IMR-90 (cell line): ENCODE measurements around the gene LPA.
"Not testable (repeated sequence)": the region's sequence is repeated elsewhere in the genome, so short reads cannot be mapped to it uniquely, and the experiment has no call there.

Experiments used
- BHLHE40 ChIP-seq: fragments of 150-350 bp; IDR thresholded peaks from 2 replicates; pipeline ENCODE4 v1.6.1; 2016; ENCODE audit warnings: mild to moderate bottlenecking, low read depth, low read length
- CEBPB ChIP-seq: IDR thresholded peaks from 2 replicates; pipeline ENCODE4 v1.6.1; 2012; ENCODE audit warnings: low read depth, low read length, improper control_type of control experiment
- CHD1 ChIP-seq: IDR thresholded peaks from 2 replicates; pipeline ENCODE4 v1.6.1; 2012; ENCODE audit warnings: low read depth, low read length, improper control_type of control experiment
- FOS ChIP-seq: fragments of 150-350 bp; IDR thresholded peaks from 2 replicates; pipeline ENCODE4 v1.6.1; 2016; ENCODE audit warnings: low read depth, low read length
- MAFK ChIP-seq: IDR thresholded peaks from 2 replicates; pipeline ENCODE4 v1.6.1; 2012; ENCODE audit warnings: low read depth, low read length, improper control_type of control experiment
- POLR2A ChIP-seq: IDR thresholded peaks from 2 replicates; pipeline ENCODE4 v1.6.1; 2012; ENCODE audit warnings: mild to moderate bottlenecking, low read depth, low read length
- RAD21 ChIP-seq: IDR thresholded peaks from 2 replicates; pipeline ENCODE4 v1.6.1; 2012; ENCODE audit warnings: low read length, improper control_type of control experiment
- RFX5 ChIP-seq: IDR thresholded peaks from 2 replicates; pipeline ENCODE4 v1.8.0; 2012; ENCODE audit warnings: low read depth, mild to moderate bottlenecking, low read length, moderate library complexity
- SMC3 ChIP-seq: fragments of 150-350 bp; IDR thresholded peaks from 2 replicates; pipeline ENCODE4 v1.6.1; 2016; ENCODE audit warnings: low read depth, mild to moderate bottlenecking, antibody characterized with exemption, low read length, moderate library complexity
- TF ChIP-seq, protein P1 (sequence below): conservative IDR thresholded peaks from 2 replicates; pipeline ENCODE4 v1.5.1; 2012; ENCODE audit warnings: mild to moderate bottlenecking, low read depth, low read length, improper control_type of control experiment
- TF ChIP-seq, protein P2 (sequence below): fragments of 150-350 bp; IDR thresholded peaks from 2 replicates; pipeline ENCODE4 v1.6.1; 2017; ENCODE audit warnings: mild to moderate bottlenecking, antibody characterized with exemption, low read length, low read depth

DNA sequence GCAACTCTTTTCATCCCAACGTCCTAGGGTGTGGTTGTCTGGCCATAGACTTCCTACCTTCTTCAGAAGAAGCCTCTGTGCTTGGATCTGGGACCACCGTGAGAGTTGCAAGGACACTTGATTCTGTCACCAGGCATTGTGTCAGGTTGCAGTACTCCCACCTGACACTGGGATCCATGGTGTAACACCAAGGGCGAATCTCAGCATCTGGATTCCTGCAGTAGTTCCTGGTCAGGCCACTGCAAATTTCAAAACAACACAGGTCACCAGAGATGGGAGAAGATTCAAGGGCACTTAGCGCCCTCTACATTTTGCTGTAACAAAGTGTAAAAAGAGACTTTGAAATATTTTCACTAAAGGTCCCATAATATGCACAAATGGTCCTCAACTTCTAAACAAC lies 68.8 kb downstream of the LPA start:
- TF ChIP-seq, protein P1, sequence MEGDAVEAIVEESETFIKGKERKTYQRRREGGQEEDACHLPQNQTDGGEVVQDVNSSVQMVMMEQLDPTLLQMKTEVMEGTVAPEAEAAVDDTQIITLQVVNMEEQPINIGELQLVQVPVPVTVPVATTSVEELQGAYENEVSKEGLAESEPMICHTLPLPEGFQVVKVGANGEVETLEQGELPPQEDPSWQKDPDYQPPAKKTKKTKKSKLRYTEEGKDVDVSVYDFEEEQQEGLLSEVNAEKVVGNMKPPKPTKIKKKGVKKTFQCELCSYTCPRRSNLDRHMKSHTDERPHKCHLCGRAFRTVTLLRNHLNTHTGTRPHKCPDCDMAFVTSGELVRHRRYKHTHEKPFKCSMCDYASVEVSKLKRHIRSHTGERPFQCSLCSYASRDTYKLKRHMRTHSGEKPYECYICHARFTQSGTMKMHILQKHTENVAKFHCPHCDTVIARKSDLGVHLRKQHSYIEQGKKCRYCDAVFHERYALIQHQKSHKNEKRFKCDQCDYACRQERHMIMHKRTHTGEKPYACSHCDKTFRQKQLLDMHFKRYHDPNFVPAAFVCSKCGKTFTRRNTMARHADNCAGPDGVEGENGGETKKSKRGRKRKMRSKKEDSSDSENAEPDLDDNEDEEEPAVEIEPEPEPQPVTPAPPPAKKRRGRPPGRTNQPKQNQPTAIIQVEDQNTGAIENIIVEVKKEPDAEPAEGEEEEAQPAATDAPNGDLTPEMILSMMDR = not testable (repeated sequence)
- TF ChIP-seq CHD1, CEBPB, BHLHE40, POLR2A, RAD21, FOS, RFX5, SMC3, MAFK: not testable (repeated sequence)
- TF ChIP-seq, protein P2, sequence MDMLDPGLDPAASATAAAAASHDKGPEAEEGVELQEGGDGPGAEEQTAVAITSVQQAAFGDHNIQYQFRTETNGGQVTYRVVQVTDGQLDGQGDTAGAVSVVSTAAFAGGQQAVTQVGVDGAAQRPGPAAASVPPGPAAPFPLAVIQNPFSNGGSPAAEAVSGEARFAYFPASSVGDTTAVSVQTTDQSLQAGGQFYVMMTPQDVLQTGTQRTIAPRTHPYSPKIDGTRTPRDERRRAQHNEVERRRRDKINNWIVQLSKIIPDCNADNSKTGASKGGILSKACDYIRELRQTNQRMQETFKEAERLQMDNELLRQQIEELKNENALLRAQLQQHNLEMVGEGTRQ = not testable (repeated sequence)
